COR-L47 (cell line): Measurements from ENCODE around the gene PPP1R13B.
"Not testable (repeated sequence)": the region's sequence is repeated elsewhere in the genome, so short reads cannot be mapped to it uniquely, and the experiment has no call there.

Source experiments
- DNase-seq: peaks from one replicate; lab custom pipeline; 2025; lab: John Stamatoyannopoulos, UW

Gene PPP1R13B

GRCh38 chr14:103861413-103862392 is 14.3 kb upstream of the PPP1R13B start:
- no peak for DNase-seq

GRCh38 chr14:103859416-103860202 is 12.2 kb upstream of the PPP1R13B start:
- DNase-seq: no peak

- DNase-seq: no peak
These were observed 10.8 kb upstream of the PPP1R13B start for GRCh38 chr14:103858063-103858781.

GRCh38 chr14:103857256-103857655 is 9.9 kb upstream of the PPP1R13B start:
- DNase-seq: no peak

GRCh38 chr14:103856607-103857006 is 9.2 kb upstream of the PPP1R13B start:
- DNase-seq: no peak

- no peak for DNase-seq
These were observed 8.7 kb upstream of the PPP1R13B start for GRCh38 chr14:103856105-103856504.

GRCh38 chr14:103855734-103856095 is 8.3 kb upstream of the PPP1R13B start:
- DNase-seq: no peak

- peak; percentile 64 for DNase-seq
These were observed 7.7 kb upstream of the PPP1R13B start for GRCh38 chr14:103854822-103855733.

GRCh38 chr14:103854017-103854808 is 6.8 kb upstream of the PPP1R13B start:
- no peak for DNase-seq

GRCh38 chr14:103849151-103849886 is 1.9 kb upstream of the PPP1R13B start:
- no peak for DNase-seq

- no peak for DNase-seq
These were observed 1.1 kb upstream of the PPP1R13B start for GRCh38 chr14:103848175-103849077.

GRCh38 chr14:103846543-103847450 is 578 bp downstream of the PPP1R13B start:
- DNase-seq: no peak

- no peak for DNase-seq
These were observed 1.3 kb downstream of the PPP1R13B start for GRCh38 chr14:103846097-103846496.

GRCh38 chr14:103845327-103845726 is 2.0 kb downstream of the PPP1R13B start:
- DNase-seq: no peak

GRCh38 chr14:103841265-103841664 is 6.1 kb downstream of the PPP1R13B start:
- not testable (repeated sequence) for DNase-seq

- no peak for DNase-seq
These were observed 7.4 kb downstream of the PPP1R13B start for GRCh38 chr14:103840014-103840413.

GRCh38 chr14:103839579-103839978 is 7.8 kb downstream of the PPP1R13B start:
- DNase-seq: no peak

- no peak for DNase-seq
These were observed 9.3 kb downstream of the PPP1R13B start for GRCh38 chr14:103838117-103838516.
